Lower lobe of right lung (tissue), 2 donors: ENCODE data around the gene CDK13. TPM values are rescaled to one million over a fixed set of nuclear protein-coding genes. Genes with fewer than 3 reads are reported as not detected.

Source experiments
- ATAC-seq, 2 donors: fragments of 200-7000 bp; cut with Tn5 transposase; one replicate each; pipeline ENCODE4 v1.9.1; 2020 to 2022; ENCODE audit warnings: mild to moderate bottlenecking in 2 of 2, moderate library complexity in 2 of 2
- DNase-seq: peaks from one replicate; pipeline ENCODE4 v3.0.0-alpha.2; 2020
- H3K27ac ChIP-seq: fragments of 200-600 bp; one replicate; pipeline ENCODE4 v1.8.0; 2022
- H3K27me3 ChIP-seq: fragments of 200-600 bp; one replicate; pipeline ENCODE4 v1.8.0; 2022; ENCODE audit warnings: low read depth
- H3K36me3 ChIP-seq: fragments of 200-600 bp; one replicate; pipeline ENCODE4 v1.8.0; 2022; ENCODE audit warnings: mild to moderate bottlenecking
- H3K4me1 ChIP-seq: fragments of 200-600 bp; one replicate; pipeline ENCODE4 v1.8.0; 2022
- H3K4me3 ChIP-seq: fragments of 200-600 bp; one replicate; pipeline ENCODE4 v1.8.0; 2022; ENCODE audit warnings: mild to moderate bottlenecking
- H3K9me3 ChIP-seq: fragments of 200-600 bp; one replicate; pipeline ENCODE4 v1.8.0; 2022
- intact Hi-C: fragments of 100-400 bp; cut with DNase I; formaldehyde crosslinking; loops from one replicate; pipeline ENCODE4 v1.11.0; 2022
- total RNA-seq: library from RNA; stranded (reverse); fragmentation: NEBNext Ultra II Directional; extraction: Animal tissue kit (Norgen Biotek cat#: 25700); gene quantifications from one replicate; pipeline ENCODE4 v1.2.1, GENCODE V29; 2021
- TF ChIP-seq, protein P1 (sequence below): fragments of 200-600 bp; IDR thresholded peaks from one replicate; pipeline ENCODE4 v1.8.0; 2022; ENCODE audit warnings: antibody characterized with exemption, mild to moderate bottlenecking
- donor health status: DM: no; HTN: yes; CAD: no; lungs with severe emphysema.

The CDK13 gene
- total RNA-seq, 1 donor from 2014 or later, result 53.2 TPM

DNA sequence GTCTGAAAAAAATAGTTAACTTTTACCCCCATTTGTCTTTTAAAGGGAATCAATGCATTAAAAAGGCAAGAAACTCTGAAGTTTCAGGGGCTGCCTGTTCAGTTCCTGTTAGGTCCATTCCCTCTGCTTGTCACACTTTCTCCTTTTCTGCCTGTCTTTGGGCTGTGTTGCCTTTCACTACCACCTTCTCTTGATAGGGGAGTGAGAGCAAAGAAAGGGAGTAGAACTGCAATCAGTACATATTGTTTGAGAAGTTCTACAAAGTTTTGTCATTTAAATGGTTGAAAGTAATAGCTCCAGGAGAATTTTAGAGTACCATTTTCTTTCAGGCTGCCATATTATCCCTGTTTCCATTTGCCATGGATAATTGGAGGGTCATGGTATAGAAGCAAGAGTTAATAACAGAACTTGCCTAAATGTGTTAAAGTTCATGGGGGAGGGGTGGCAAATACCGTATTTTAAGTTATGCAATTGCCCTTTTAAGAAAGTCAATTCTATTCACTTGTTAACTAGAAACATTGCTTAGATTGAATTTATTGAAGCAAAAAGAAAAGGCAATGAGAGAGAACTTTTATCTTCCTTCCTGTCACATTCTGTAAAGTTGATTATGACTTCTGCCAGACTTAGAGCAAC is 145.8 kb downstream of the CDK13 start:
- TF ChIP-seq, protein P1, sequence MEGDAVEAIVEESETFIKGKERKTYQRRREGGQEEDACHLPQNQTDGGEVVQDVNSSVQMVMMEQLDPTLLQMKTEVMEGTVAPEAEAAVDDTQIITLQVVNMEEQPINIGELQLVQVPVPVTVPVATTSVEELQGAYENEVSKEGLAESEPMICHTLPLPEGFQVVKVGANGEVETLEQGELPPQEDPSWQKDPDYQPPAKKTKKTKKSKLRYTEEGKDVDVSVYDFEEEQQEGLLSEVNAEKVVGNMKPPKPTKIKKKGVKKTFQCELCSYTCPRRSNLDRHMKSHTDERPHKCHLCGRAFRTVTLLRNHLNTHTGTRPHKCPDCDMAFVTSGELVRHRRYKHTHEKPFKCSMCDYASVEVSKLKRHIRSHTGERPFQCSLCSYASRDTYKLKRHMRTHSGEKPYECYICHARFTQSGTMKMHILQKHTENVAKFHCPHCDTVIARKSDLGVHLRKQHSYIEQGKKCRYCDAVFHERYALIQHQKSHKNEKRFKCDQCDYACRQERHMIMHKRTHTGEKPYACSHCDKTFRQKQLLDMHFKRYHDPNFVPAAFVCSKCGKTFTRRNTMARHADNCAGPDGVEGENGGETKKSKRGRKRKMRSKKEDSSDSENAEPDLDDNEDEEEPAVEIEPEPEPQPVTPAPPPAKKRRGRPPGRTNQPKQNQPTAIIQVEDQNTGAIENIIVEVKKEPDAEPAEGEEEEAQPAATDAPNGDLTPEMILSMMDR, result no peak
- Histone ChIP-seq H3K36me3 (peaks cover 52% of the 10 kb centered on the region), H3K27me3 (no peaks in the 10 kb centered on the region), H3K9me3 (no peaks in the 10 kb centered on the region), H3K4me3 (no peak overlapping the region), H3K4me1 (no peaks in the 10 kb centered on the region), H3K27ac (no peak overlapping the region)
- no peak for DNase-seq
- no peak for ATAC-seq
- intact Hi-C loops, result no loop called here

DNA sequence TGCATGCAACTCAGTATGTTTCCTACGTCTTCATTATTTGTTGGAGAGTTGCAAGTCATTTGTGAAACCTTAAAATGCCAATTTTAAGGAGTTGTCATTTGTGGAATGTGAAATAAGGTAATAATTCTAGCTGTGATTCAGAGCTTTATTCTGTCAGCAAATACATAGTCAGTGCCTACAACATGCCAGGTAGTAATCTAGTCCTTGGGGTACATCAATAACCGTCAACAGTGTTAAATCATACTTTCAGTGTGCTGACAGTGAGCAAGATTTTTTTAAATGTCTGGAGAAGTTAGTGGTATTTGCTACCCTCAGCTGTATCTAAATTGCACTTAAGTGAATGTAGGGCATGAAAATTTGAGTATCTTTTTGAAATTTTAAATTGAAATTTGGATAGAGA is 147.7 kb downstream of the CDK13 start:
- H3K4me1 ChIP-seq, result no peaks in the 10 kb centered on the region
- TF ChIP-seq, protein P1, result no peak
- H3K27me3 ChIP-seq, result no peaks in the 10 kb centered on the region
- H3K27ac ChIP-seq, result no peak overlapping the region
- H3K9me3 ChIP-seq, result no peaks in the 10 kb centered on the region
- H3K36me3 ChIP-seq, result peaks cover 35% of the 10 kb centered on the region
- ATAC-seq (no peak), DNase-seq (no peak)
- intact Hi-C loops, result no loop called here
- no peak overlapping the region for H3K4me3 ChIP-seq

DNA sequence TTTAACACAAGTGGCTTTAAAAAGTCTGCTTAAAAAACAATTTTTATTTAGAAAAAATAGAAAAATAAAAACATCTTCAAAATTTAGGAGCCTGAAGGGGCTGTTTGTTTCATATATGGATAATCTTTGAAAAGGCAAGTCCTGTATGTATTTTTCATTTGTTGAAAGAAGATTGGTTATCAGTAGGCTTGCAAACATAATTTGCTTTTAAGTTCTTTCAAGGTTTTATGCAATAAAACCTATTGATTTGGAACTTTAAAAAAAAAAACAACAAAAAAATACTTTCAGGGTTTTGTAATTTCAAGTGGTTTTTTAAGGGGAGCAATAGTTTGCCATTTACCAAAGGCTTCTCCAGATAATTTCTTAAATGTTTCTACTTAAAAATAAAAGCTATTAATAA is 148.8 kb downstream of the CDK13 start:
- Histone ChIP-seq H3K27me3 (no peaks in the 10 kb centered on the region), H3K27ac (no peak overlapping the region), H3K9me3 (no peaks in the 10 kb centered on the region), H3K4me3 (no peak overlapping the region), H3K4me1 (no peaks in the 10 kb centered on the region), H3K36me3 (peaks cover 24% of the 10 kb centered on the region)
- TF ChIP-seq, protein P1, result no peak
- ATAC-seq (no peak), DNase-seq (no peak)
- intact Hi-C loops, result no loop called here

GRCh38 chr7:40099837-40100236 is 149.8 kb downstream of the CDK13 start:
- Histone ChIP-seq H3K4me1 (no peaks in the 10 kb centered on the region), H3K27me3 (no peaks in the 10 kb centered on the region), H3K4me3 (no peak overlapping the region), H3K9me3 (no peaks in the 10 kb centered on the region), H3K27ac (no peak overlapping the region), H3K36me3 (peaks cover 14% of the 10 kb centered on the region)
- ATAC-seq (no peak), DNase-seq (no peak)
- TF ChIP-seq, protein P1, result no peak
- intact Hi-C loops, result no loop called here

DNA sequence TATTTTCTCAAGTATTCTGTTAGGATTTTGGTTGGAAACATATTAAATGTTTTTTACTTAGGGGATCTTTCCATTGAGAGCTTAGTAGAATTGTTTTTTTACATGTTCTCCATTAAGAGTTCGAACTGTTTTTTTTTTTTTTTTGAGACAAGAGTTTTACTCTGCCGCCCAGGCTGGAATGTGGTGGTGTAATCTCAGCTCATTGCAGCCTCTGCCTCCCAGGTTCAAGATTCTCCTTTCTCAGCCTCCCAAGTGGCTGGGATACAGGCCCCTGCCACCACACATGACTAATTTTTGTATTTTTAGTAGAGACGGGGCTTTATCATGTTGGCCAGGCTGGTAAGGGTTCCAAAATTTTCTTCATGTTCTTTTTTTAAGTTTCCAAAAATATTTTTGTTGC is 151.1 kb downstream of the CDK13 start:
- no peak for DNase-seq
- no peak overlapping the region for H3K27ac ChIP-seq
- no peaks in the 10 kb centered on the region for H3K27me3 ChIP-seq
- no peaks in the 10 kb centered on the region for H3K4me1 ChIP-seq
- TF ChIP-seq, protein P1, result no peak
- peaks cover under 1% of the 10 kb centered on the region for H3K36me3 ChIP-seq
- ATAC-seq, result no peak
- H3K4me3 ChIP-seq, result no peak overlapping the region
- intact Hi-C loops, result no loop called here
- H3K9me3 ChIP-seq, result no peaks in the 10 kb centered on the region
